Hematopoietic multipotent progenitor cell treated with erythropoietin and hydrocortisone succinate and interleukin-3 and kit ligand, for 6 days (in vitro differentiated cells): ENCODE measurements around the gene LY9.
"Not testable (repeated sequence)": the region's sequence is repeated elsewhere in the genome, so short reads cannot be mapped to it uniquely, and the experiment has no call there.

ENCODE experiments used
- DNase-seq: peaks from one replicate; pipeline ENCODE4 v3.0.0-alpha.2; 2015

LY9 gene

DNA sequence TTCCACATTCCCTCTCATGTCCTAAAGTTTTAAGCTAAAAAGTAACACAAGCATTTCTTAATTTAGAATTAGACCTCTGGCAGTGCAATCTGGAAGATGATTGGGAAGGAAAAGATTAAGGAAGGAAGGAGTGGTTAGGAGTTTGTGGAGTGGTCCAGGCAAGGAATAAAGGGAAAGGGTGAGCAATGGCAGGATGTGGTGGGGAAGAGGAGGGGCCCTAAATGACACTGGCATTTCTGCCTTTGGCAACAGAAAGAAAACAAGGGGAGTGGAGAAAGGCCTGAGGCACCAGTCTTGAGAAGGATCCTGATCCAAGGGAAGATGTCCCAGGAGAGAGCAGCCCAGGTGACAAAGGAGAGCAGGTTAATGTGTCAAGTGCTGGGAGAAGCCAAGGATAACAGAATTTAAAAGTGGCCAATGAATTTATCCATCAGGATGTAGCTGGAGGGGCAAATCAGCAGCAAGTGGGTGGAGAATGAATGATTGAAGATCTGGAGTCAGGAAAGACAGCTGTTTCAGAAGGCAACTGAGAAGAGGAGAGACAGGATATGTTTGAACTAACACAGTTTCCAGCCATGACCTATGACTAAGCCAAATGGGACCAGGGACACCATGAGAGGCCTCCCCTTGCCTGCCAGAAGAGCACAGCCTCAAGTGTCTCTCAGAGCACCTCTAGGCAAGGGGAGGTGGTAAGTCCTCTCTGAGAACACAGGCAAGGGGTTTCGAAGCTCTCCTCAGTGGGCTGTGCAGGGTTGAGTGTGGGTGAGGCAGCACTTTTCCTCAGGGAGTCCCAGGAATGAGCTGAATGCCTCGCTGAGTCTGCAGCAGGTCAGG is 20.9 kb upstream of the LY9 start:
- DNase-seq, result no peak

DNA sequence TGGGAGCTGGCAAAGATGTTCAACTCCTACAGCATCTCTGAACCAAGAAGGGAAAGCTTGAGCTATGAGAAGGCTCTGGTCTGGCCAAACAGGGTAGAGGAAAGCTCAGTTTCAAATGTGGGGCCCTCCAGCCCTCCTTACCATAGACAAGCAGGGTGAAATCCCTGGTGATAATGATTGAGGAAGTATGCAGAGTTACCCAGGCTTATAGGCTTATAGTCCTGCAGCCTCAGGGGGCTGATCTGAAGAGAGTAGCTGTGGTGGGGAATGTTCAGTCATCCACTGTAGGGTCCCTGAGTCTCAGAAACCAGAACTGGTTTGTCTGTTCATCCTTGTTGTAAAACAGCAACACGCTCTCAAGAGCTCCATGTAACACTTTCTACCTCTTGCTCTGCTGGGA is 19.8 kb upstream of the LY9 start:
- DNase-seq, result no peak

DNA sequence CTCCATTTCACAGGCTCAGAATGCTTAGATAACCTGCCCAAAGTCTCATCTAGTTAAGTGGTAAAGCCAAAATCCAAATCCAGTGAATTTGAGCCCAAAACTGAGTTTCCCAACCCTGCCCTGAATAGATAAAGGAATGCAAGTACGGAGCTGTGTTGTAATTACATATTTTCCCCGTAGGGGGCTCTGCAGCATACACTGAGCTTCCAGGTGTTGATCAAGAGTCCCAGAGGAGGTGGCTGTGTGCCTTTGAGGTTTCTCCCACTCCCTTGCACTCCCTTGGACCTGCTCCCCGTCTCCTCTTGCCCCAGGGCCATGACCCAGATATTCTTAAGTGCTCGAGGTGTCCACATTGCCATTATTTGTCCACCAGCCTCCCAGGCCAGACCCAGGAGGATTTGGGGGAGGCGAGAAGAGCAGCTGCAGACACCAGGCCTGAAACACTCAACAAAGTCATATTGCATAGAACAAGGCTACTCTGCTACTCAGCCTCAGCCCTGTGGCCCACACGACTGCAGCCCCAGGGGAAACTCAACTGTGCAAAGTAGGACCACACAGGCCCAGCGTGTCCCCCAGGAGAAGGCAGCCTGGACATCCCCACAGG is 18.4 kb upstream of the LY9 start:
- peak; percentile 73 for DNase-seq

DNA sequence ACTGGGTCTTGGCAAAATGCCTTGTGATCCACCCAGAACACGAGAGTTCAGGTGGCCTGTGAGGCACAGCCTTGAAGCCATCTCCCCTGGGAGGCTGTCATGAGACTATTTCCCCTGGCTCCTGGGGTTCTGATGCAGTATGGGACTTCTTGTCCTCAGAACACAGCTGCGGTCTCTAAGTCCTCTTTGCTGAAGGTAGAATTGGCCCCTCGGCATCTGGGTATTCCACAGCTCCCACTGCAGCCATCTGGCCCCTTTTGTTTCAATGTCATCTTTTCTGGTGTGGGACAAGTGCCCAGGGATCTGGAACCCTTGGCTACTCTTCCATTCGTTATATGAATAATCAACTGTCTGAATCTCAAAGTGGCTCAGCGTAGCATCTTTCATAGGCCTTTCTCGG is 17.0 kb upstream of the LY9 start:
- DNase-seq, result no peak

DNA sequence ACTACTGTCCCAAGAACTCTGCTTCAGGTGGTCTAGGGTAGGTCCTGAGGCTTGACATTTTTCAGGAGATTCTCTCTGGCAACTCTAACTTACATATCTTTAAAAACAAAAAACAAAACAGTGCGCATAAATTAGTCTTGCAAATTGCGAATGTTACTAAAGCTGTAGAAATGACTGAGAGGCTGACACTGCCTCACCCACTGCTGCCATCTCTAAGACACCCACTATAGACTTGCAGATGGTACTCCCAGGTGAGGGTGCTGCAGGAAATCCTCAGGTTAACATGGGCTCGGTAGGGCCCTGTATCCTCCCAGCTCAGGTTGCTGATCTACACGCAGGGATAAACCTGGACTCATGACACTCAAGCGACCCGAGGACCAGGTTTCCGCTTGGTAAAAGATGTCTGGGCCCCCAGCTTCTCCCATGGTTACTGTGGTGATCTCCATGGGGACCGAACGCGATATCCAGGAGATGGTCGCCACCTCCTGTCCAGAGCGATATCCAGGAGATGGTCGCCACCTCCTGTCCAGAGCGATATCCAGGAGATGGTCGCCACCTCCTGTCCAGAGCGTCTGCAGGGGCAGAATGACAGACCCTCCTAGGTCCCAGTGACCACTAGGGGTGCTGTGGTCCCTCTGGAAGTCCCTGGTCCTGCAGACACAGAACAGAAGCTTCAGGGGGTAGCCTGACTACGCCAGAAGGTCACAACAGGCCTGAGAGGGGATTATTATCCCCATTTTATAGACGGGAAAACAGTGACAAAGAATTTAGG is 16.2 kb upstream of the LY9 start:
- peak; percentile 80 for DNase-seq

DNA sequence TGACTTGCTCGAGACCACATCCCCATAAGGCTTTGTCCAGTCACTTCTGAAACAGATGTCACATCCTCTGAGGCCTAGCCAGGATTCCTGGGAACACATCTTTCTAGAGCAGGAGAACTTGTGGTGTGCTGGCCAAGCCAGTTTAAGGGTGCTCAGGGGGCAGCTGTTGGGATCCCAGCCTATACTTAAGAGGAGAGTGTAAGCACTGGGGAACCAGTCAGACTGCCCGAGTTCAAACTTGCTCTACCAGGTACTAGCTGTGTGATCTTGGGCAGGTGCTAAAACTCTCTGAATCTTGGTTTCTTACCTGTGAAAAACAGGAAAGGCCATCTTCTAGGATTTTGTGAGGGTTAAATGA is 15.6 kb upstream of the LY9 start:
- DNase-seq, result no peak

DNA sequence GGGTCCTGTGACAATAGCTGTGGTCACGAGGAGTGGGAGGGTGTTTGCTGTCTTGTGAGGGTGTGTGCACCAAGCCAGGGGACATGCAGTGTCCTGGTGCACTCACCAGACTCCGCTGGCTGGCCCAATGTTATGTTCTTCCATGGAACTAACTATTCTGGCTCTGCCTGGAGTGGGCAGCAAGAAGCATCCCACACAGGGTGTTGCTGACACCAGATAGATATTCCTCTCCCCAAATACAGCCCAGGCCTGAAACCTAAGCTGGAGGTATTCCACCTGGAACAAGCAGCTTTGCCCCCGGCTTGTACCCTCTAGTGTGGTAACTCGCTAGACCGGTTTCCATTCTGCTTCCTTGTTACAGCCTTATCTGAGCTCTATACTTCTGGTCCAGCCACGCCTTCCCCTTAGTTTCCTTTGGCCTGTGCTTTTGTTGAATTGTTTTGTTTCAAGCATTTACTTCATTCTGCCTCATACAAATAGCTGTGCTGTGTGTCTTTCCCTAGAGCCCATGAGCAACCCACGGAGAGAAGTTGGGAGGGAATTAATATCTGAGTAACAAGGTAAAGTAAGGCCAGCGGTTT is 14.7 kb upstream of the LY9 start:
- DNase-seq, result peak; percentile 38

DNA sequence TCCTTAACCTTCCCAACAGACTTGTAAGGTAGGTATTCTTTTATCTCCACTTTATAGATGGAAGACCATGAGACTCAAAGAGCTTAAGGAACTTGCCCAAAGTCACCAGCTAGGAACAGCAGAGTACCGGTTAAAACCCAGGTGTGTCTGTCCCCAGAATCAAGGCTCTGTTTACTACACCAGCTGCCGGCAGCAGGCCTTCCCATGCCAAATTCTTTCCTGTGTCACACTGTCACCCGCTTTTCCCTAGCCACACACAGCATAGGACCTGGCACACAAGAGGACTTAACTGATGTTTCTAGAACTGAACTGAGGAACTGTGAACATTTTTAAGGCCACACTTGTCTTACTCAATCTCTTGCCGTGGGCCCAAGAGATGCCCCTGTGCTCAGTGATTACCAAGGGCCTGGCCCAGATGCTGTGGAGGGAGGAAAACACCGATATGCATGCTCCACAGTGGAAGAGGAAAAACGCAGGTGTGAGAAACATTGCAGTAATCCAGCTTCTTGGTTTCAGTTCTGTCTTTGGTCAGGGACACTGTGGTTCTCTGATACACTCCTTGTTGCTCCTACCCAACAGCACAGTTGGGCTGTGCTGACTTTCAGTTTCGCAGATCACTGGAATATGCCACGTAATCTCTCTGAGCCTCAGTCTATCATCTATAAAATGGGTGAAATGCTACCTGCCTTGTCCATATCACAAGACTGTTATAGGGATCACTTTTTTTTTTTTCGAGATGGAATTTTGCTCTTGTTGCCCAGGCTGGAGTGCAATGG is 13.9 kb upstream of the LY9 start:
- DNase-seq, result no peak

DNA sequence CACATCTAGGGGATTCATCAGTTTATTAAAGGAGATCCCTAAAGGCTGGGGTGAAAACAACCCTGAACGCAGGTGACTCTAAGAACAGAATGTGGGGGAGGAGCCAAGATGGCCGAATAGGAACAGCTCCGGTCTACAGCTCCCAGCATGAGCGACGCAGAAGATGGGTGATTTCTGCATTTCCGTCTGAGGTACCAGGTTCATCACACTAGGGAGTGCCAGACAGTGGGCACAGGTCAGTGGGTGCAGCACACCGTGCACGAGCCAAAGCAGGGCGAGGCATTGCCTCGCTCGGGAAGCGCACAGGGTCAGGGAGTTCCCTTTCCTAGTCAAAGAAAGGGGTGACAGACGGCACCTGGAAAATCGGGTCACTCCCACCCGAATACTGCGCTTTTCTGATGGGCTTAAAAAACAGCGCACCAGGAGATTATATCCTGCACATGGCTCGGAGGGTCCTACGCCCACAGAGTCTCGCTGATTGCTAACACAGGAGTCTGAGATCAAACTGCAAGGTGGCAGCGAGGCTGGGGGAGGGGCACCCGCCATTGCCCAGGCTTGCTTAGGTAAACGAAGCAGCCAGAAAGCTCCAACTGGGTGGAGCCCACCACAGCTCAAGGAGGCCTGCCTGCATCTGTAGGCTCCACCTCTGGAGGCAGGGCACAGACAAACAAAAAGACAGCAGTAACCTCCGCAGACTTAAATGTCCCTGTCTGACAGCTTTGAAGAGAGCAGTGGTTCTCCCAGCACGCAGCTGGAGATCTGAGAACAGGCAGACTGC is 12.8 kb upstream of the LY9 start:
- not testable (repeated sequence) for DNase-seq

DNA sequence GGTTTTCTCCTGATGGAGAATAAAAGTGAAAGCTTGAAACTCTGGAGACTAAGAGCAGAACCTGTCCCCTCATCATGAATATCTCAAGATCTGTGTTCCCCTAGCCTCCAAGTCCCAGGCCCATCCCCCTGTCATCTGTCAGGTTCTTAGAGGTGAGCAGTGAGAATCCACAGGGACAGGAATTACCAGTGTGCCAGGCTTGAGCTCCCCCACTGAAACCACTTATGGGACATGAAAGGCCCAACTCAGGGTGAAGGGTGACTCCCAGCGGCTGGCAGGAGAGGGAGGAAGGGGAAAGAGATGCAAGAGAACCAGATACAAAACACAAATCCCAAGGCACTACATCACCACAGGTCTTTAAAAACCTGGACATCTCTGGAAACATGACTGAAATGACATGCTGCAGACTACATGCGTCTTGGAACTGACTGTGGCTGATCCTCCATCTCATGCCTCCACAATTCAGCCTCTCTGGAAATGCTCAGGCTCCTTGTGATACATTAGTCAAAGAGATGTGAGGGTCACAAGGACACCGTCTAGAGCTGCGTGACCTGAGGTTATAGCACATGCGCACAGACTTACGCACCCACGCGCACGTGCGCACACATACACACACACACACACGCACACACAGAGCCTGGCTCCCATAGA is 6.8 kb upstream of the LY9 start:
- no peak for DNase-seq

DNA sequence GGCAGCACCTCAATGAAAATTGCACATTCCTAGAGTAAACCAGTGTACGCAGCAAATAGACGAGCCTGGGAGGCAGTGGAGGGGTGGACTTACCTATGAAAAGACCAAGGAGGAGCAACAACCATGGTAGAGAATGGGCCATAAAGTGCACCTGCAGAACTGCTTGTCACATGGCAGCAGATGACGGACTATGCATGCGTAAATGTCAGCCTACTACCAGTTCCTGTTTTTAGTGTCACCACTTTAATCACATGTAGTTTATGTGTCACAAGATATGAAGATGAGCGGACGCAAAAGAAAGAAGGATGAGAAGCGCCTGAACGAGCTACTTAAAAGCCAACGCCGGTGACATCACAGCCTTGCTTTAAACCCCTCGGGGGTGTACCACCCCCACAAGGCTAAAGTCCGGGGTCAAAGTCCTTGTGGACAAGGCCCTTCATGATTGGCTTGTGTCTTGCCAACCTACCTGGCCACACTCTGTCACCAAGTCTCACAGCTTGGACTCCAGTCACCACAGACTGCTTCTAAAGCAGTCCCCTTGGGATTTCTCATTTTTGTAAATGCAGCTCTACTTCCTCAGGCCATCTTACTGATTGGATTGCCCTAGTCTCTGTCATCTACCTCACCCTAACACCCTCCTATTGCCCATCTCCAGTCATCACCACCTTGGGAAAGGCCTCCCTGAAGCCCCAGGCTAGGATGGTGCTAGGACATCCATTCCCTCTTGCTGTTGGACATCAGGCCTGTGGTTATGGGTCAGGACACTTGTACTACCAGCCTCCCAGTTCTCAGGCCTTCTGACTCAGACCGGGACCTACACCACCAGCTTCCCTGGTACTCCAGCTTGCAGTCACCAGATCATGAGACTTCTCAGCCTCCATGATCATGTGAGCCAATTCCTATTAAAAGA is 6.0 kb upstream of the LY9 start:
- no peak for DNase-seq

DNA sequence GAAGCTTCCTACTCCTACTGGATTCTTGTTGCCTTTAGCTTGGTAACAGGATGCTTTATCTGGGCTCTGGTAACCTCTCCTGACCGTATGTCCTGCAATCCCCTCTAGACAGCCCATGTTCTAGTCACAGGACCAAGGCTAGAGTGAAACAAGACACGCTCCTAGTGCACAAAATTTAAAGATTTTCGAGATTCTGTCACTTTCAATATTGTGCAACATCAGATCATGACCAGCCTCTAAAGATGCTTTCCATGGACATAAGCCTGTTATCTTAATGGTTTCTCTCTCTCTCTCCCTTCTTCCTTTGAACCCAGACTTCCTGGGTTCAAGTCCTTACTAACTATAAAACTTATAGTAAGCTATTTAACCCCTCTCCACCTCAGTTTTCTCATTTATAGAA is 1.6 kb upstream of the LY9 start:
- DNase-seq, result no peak

DNA sequence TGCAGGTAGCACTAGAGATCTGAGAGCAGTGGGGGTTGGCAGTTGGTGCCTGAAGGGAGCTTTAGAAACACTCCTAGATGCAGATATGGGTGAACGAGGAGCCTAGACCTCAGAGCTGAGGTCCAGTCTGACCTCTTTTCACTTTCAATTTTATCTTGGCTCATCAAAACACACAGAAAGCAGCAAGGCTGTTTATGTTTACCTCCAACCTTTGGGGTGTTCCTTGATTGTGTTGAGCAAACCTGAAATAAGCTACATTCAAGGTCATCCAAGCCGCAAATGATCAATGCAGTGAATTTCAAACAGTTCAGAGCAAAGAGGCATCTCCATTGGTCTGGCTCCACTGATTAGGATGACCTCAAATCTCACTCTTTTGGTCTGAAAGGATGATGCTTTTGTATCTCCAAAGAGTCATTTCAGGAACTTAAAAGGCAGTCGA is 1.3 kb downstream of the LY9 start:
- DNase-seq, result no peak

DNA sequence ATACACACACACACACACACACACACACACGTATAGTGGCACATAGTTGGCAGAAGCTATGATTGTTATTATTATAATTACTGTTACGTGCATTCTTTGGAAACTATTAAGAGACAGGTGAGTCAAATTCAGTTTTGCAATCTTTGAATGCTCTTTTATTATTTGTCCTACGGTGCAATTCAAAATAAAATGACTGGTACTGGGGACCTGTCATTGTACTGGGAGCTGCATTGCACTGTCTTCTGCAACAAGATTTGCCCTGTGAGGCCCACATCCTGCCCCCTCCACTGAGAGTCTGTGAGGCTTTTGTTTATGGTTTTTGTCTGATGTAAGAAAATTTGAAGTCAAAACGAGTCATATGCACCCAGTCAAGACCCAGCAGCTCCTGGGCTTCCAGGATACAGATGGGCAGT is 1.9 kb downstream of the LY9 start:
- DNase-seq, result no peak

DNA sequence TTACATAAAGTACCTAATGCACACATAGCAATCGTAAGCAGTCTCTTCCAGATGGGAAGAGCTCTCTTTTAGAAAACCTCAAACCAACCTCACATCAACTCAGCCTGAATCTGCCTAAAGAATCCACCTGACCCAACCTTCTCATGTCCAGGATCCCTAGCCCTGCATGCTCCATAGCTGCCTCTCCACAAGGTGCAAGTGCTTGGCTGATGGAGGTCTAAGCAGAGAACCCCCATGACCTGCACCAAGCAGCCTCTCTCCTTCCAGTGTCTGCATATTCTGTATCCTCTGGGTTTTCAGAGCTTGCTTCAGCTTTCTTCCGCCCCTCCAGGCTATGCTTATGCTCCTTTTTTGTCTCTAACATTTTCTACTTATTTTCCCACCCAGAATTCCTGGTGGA is 2.5 kb downstream of the LY9 start:
- DNase-seq, result no peak

DNA sequence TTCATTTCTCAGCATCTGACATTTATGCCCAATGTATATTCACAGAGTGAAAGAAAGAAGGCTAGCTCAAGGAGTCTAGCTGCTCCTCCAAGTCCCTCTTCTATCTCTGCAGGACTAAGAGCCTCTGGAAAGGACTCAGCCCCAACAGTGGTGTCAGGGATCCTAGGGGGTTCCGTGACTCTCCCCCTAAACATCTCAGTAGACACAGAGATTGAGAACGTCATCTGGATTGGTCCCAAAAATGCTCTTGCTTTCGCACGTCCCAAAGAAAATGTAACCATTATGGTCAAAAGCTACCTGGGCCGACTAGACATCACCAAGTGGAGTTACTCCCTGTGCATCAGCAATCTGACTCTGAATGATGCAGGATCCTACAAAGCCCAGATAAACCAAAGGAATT is 3.7 kb downstream of the LY9 start:
- no peak for DNase-seq

DNA sequence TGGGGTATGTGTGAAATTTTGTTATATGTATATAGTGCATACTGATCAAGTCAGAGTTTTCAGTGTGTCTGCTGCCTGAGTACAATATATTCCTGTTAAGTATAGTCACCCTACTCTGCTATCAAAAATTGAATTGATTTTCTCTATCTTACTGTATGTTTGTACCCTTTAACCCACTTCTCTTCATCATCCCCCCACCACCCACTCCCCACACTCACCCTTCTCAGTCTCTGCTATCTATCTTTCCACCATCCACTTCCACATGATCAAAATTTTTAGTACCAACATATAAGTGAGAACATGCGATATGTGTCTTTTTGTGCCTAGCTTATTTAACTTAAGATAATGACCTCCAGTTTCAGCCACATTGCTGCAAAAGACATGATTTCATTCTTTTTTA is 4.2 kb downstream of the LY9 start:
- no peak for DNase-seq

DNA sequence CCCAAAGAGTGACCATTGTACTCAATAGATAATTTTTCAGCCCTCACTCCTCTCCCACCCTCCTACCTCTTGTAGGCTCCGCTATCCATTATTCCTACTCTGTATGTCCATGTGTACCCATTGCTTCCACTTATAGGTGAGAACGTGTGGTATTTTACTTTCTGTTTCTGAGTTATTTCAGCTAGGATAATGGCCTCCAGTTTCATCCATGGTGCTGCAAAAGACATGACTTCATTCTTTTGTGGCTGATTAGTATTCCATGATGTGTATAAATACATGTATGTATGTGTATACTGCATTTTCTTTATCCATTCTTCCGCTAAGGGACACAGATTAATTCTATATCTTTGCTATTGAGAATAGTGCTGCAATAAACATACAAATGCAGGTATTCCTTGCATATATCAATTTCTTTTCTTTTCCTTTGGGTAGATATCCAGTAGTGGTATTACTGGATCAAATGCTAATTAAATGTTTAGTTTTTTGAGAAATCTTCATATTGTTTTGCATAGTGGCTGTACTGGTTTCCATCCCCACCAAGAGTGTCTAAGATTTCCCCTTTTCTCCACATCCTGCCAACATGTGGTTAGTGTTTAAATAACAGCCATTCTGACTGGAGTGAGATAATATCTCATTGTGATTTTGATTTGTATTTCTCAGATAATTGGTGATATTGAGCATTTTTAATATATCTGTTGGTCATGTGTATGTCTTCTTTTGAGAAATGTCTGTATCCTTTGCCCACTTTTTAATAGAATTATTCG is 4.9 kb downstream of the LY9 start:
- peak; percentile 26 for DNase-seq

DNA sequence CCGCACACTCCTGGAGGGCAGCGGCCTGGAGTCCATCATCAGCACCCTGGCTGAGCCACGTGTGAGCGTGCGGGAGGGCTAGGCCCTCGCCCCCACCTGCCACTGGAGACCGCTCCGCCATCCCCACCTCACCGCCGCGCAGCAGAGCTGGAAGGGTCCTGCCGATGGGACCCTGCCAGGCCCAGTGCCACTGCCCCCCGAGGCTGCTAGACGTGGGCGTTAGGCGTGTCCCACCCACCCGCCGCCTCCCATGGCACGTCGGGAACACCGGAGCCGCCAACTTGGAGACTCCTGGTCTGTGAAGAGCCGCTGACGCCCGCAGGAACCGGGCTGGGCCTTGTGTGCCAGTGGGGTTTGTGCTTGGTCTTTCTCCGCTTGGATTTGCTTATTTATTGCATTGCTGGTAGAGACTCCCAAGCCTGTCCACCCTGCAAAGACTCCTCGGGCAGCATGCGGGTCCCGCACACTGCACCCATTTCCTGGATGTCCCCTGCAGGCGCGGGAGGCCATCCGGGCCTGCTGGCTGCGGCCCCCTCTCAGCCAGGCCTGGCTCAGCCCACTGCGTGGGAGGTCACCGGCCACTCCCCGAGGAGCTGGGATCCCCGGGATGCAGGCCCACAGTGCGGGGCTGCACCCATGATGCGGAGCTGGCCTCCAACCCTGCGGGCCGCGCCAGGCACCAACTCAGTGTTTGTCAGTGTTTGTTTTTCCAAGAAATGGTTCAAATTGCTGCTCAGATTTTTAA is 6.0 kb downstream of the LY9 start:
- DNase-seq, result no peak
